Measurements from ENCODE around the gene TKT.
"Not testable (repeated sequence)": the region's sequence is repeated elsewhere in the genome, so short reads cannot be mapped to it uniquely, and the experiment has no call there.

TKT gene

GRCh38 chr3:53255775-53256703, at the start of gene TKT:
Gene TKT (minus strand): TSS chr3:53256022. CDS start chr3:53255942, 80 bp downstream.
- DNase-seq (ENCODE audit: low spot score), result peak; percentile 89

GRCh38 chr3:53303957-53304356, 48.1 kb upstream of the TKT start:
- no peak for DNase-seq (ENCODE audit: low spot score)

GRCh38 chr3:53303549-53303948, 47.7 kb upstream of the TKT start:
- no peak for DNase-seq (ENCODE audit: low spot score)

- no peak for DNase-seq (ENCODE audit: low spot score)
Measured at GRCh38 chr3:53300826-53301225, 45.0 kb upstream of the TKT start.

GRCh38 chr3:53299611-53300023, 43.8 kb upstream of the TKT start:
- DNase-seq (ENCODE audit: low spot score), result not testable (repeated sequence)

GRCh38 chr3:53295410-53295809, 39.6 kb upstream of the TKT start:
- no peak for DNase-seq (ENCODE audit: low spot score)

- DNase-seq (ENCODE audit: low spot score), result no peak
Measured at GRCh38 chr3:53293867-53294266, 38.0 kb upstream of the TKT start.

GRCh38 chr3:53288214-53288613, 32.4 kb upstream of the TKT start:
- no peak for DNase-seq (ENCODE audit: low spot score)

- DNase-seq (ENCODE audit: low spot score), result no peak
Measured at GRCh38 chr3:53287131-53287629, 31.4 kb upstream of the TKT start.

GRCh38 chr3:53286727-53287126, 30.9 kb upstream of the TKT start:
- DNase-seq (ENCODE audit: low spot score), result no peak

- no peak for DNase-seq (ENCODE audit: low spot score)
Measured at GRCh38 chr3:53282581-53282980, 26.8 kb upstream of the TKT start.

GRCh38 chr3:53278667-53279066, 22.8 kb upstream of the TKT start:
- DNase-seq (ENCODE audit: low spot score), result no peak

GRCh38 chr3:53274938-53275605, 19.2 kb upstream of the TKT start:
- no peak for DNase-seq (ENCODE audit: low spot score)

GRCh38 chr3:53273146-53273670, 17.4 kb upstream of the TKT start:
- no peak for DNase-seq (ENCODE audit: low spot score)

GRCh38 chr3:53269888-53270880, 14.4 kb upstream of the TKT start:
- DNase-seq (ENCODE audit: low spot score), result peak; percentile 70

- DNase-seq (ENCODE audit: low spot score), result not testable (repeated sequence)
Measured at GRCh38 chr3:53269193-53269592, 13.4 kb upstream of the TKT start.

- no peak for DNase-seq (ENCODE audit: low spot score)
Measured at GRCh38 chr3:53267766-53268165, 11.9 kb upstream of the TKT start.

- DNase-seq (ENCODE audit: low spot score), result no peak
Measured at GRCh38 chr3:53264718-53265117, 8.9 kb upstream of the TKT start.

- DNase-seq (ENCODE audit: low spot score), result no peak
Measured at GRCh38 chr3:53263907-53264306, 8.1 kb upstream of the TKT start.

GRCh38 chr3:53261712-53262111, 5.9 kb upstream of the TKT start:
- no peak for DNase-seq (ENCODE audit: low spot score)

- DNase-seq (ENCODE audit: low spot score), result no peak
Measured at GRCh38 chr3:53260286-53260785, 4.5 kb upstream of the TKT start.

Measured in left forelimb (tissue), 1 donor.